Mesenchymal stem cell (in vitro differentiated cells and primary cell): ENCODE results near the gene DGKD.

Experiments
- DNase-seq: peaks from one replicate; pipeline ENCODE4 v3.0.0-alpha.2; 2013
- H2AFZ ChIP-seq: one replicate; pipeline ENCODE4 v1.6.1; 2013; ENCODE audit warnings: low read depth, mild to moderate bottlenecking, control low read depth, inconsistent platforms, low read length, moderate library complexity
- H2AK5ac ChIP-seq: 2 replicates; pipeline ENCODE4 v1.6.1; 2013; ENCODE audit warnings: low read length, moderate library complexity, mild to moderate bottlenecking, inconsistent platforms; ENCODE audit not compliant: severe bottlenecking
- H2BK120ac ChIP-seq: one replicate; pipeline ENCODE4 v1.6.1; 2013; ENCODE audit warnings: low read depth, mild to moderate bottlenecking, inconsistent platforms, low read length, moderate library complexity
- H2BK12ac ChIP-seq, 2 experiments: one replicate each; pipeline ENCODE4 v1.6.1; 2013; ENCODE audit warnings: inconsistent platforms in 2 of 2, low read length in 2 of 2, mild to moderate bottlenecking in 2 of 2, moderate library complexity in 2 of 2, control low read depth in 1 of 2
- H2BK15ac ChIP-seq: one replicate; pipeline ENCODE4 v1.6.1; 2013; ENCODE audit warnings: mild to moderate bottlenecking, low read depth, inconsistent platforms; ENCODE audit not compliant: poor library complexity, severe bottlenecking
- H2BK5ac ChIP-seq: 2 replicates; pipeline ENCODE4 v1.6.1; 2013; ENCODE audit warnings: low read depth, mild to moderate bottlenecking, low read length, control low read depth, inconsistent platforms; ENCODE audit not compliant: poor library complexity, severe bottlenecking
- H3K14ac ChIP-seq, 2 experiments: one replicate each; pipeline ENCODE4 v1.6.1; 2013; ENCODE audit warnings: inconsistent platforms in 2 of 2, low read length in 2 of 2, control low read depth in 1 of 2, mild to moderate bottlenecking in 1 of 2, moderate library complexity in 1 of 2
- H3K18ac ChIP-seq, 2 experiments: one replicate each; pipeline ENCODE4 v1.6.1; 2013; ENCODE audit warnings: inconsistent platforms in 2 of 2, low read length in 2 of 2, control low read depth in 1 of 2, low read depth in 1 of 2, mild to moderate bottlenecking in 1 of 2
- H3K23ac ChIP-seq, 2 experiments: one replicate each; pipeline ENCODE4 v1.6.1; 2013; ENCODE audit warnings: inconsistent platforms in 2 of 2, low read length in 2 of 2, mild to moderate bottlenecking in 2 of 2, moderate library complexity in 2 of 2, control low read depth in 1 of 2
- H3K27ac ChIP-seq: 2 replicates; pipeline ENCODE4 v1.5.1; 2013; ENCODE audit warnings: mild to moderate bottlenecking, moderate library complexity, low read length, control low read depth, inconsistent platforms; ENCODE audit not compliant: poor library complexity, severe bottlenecking
- H3K27me3 ChIP-seq, 2 experiments: 2 replicates each; pipeline versions ENCODE4 v1.6.1 to v1.7.0; 2013; ENCODE audit warnings: low read length in 2 of 2, mild to moderate bottlenecking in 2 of 2, moderate library complexity in 2 of 2, control low read depth in 1 of 2, inconsistent platforms in 1 of 2; ENCODE audit not compliant: control insufficient read depth in 1 of 2, insufficient read depth in 1 of 2
- H3K36me3 ChIP-seq, 2 experiments: 2 replicates each; pipeline versions ENCODE4 v1.6.1 to v1.7.0; 2013; ENCODE audit warnings: low read length in 2 of 2, control low read depth in 1 of 2, inconsistent platforms in 1 of 2, low read depth in 1 of 2, mild to moderate bottlenecking in 1 of 2; ENCODE audit not compliant: insufficient read depth in 2 of 2, control insufficient read depth in 1 of 2
- H3K4ac ChIP-seq, 2 experiments: one replicate each; pipeline ENCODE4 v1.6.1; 2013; ENCODE audit warnings: inconsistent platforms in 2 of 2, low read length in 2 of 2, mild to moderate bottlenecking in 2 of 2, moderate library complexity in 2 of 2, control low read depth in 1 of 2, low read depth in 1 of 2
- H3K4me1 ChIP-seq: 2 replicates; pipeline ENCODE4 v1.6.1; 2013; ENCODE audit warnings: low read depth, low read length, control low read depth; ENCODE audit not compliant: control insufficient read depth, insufficient read depth
- H3K4me2 ChIP-seq: 2 replicates; pipeline ENCODE4 v1.6.1; 2013; ENCODE audit warnings: low read length, mild to moderate bottlenecking, inconsistent platforms; ENCODE audit not compliant: poor library complexity, severe bottlenecking
- H3K4me3 ChIP-seq, 2 experiments: 2 replicates each; pipeline versions ENCODE4 v1.5.1 to v1.7.0; 2013; ENCODE audit warnings: low read length in 2 of 2, mild to moderate bottlenecking in 2 of 2, control low read depth in 1 of 2, low read depth in 1 of 2; ENCODE audit not compliant: insufficient read depth in 1 of 2
- H3K79me1 ChIP-seq: replicated peaks from 2 replicates; pipeline ENCODE4 v1.6.1; 2013; ENCODE audit warnings: mild to moderate bottlenecking, control low read depth, low read length, inconsistent platforms; ENCODE audit not compliant: poor library complexity, severe bottlenecking
- H3K9ac ChIP-seq: 2 replicates; pipeline ENCODE4 v1.7.0; 2013; ENCODE audit warnings: mild to moderate bottlenecking, low read length, moderate library complexity
- H3K9me3 ChIP-seq: 2 replicates; pipeline ENCODE4 v1.7.0; 2013; ENCODE audit warnings: mild to moderate bottlenecking, low read length; ENCODE audit not compliant: control insufficient read depth
- H4K8ac ChIP-seq: one replicate; pipeline ENCODE4 v1.6.1; 2013; ENCODE audit warnings: inconsistent platforms, mild to moderate bottlenecking, low read length, moderate library complexity
- H4K91ac ChIP-seq: one replicate; pipeline ENCODE4 v1.6.1; 2013; ENCODE audit warnings: mild to moderate bottlenecking, low read length, inconsistent platforms
- WGBS: methylation state at CpG from one replicate; pipeline ENCODE4 v1.1.7; 2013; ENCODE audit warnings: mixed read lengths; 5-methylcytosine and 5-hydroxymethylcytosine counted together

Gene DGKD

DNA sequence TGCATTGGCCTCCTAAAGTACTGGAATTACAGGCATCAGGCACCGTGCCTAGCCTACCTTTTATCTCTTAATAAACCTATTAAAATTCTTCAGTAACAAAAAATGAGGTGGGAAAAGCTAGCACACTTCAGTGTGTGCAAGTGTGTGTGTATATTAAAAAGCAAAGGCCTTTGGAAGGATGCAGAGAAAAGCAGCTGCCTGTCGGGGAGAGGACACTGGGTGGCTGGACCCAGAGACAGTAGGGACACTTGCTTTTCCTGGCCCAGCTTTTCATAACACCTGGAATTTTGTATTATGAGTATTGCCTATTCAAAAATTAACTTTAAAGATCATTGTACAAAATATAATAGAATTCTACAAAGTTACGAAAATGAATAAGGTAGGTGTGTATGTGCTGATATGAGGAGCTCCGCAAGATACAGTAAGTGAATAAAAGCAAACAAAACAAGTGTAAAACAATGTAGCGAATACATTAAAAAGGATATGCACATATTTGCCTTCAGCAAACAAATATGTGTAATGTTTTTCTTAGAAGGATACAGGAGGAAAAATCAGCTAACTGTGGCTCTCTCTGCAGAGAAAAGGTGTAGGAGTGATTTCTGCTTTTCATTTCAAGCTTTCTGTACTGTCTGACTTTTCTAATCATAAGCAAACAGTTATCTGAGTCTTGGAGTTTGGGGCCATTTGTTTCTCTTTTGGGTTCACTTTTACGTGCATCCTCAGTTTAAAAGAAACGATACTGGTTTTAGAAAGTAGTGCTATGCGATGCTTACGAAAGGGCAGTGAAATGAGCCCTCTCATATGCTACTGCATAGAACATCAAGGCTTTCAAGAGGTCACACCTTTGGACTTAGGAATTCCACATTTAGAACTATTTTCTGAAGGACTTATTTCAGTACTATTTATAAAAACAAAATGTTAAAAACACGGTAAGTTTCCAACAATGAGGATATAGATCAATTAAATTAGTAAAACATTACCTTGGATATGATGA, 141.5 kb downstream of the DGKD start:
- DNase-seq, result no peak
- H3K14ac ChIP-seq, result no peak overlapping the region
- H3K4me3 ChIP-seq, result no peak overlapping the region
- H3K9me3 ChIP-seq, result no peaks in the 10 kb centered on the region
- peaks cover 4% of the 10 kb centered on the region for H3K79me1 ChIP-seq
- H4K91ac ChIP-seq, result no peak overlapping the region
- H3K36me3 ChIP-seq, result peaks cover 20 to 95% of the 10 kb centered on the region in 2 experiments
- H3K27me3 ChIP-seq, result no peaks in the 10 kb centered on the region
- no peak overlapping the region for H2BK15ac ChIP-seq
- H3K4me1 ChIP-seq, result no peaks in the 10 kb centered on the region
- no peak overlapping the region for H2BK120ac ChIP-seq
- H3K18ac ChIP-seq, result no peak overlapping the region
- H2BK12ac ChIP-seq, result no peak overlapping the region
- H3K4me2 ChIP-seq, result no peak overlapping the region
- no peak overlapping the region for H3K27ac ChIP-seq
- H3K9ac ChIP-seq, result no peak overlapping the region
- no peak overlapping the region for H2BK5ac ChIP-seq
- H3K4ac ChIP-seq, result no peak overlapping the region
- no peak overlapping the region for H2AFZ ChIP-seq
- H2AK5ac ChIP-seq, result no peak overlapping the region
- H3K23ac ChIP-seq, result no peak overlapping the region
- H4K8ac ChIP-seq, result no peak overlapping the region
- 86% methylated on average over 5 of the region's 10 CpGs for WGBS

DNA sequence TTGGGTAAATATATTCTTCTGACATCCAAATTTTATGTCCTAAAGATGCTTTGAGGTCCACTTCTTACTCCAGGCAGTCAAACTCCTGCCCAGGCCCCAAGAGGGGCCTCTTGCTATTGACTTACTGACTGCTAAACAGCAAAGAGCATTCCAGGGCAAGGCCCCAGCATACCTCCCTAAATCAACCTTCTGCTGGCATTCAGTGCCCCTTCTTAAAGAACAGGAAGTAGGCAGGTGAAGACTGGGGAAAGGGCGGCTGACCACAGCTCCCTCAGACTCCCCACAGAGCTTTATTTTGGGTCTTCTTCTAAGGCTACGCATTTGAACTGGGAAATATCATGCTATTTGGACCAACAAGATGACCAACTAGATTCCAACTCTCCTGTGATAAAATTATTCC, 143.4 kb downstream of the DGKD start:
- no peak overlapping the region for H4K8ac ChIP-seq
- 100% methylated on average over 2 of the region's 2 CpGs for WGBS
- H4K91ac ChIP-seq, result no peak overlapping the region
- no peak overlapping the region for H3K4ac ChIP-seq
- no peak overlapping the region for H2AFZ ChIP-seq
- no peak overlapping the region for H3K4me2 ChIP-seq
- no peaks in the 10 kb centered on the region for H3K27me3 ChIP-seq
- no peak overlapping the region for H3K27ac ChIP-seq
- H3K23ac ChIP-seq, result no peak overlapping the region
- H3K79me1 ChIP-seq, result peaks cover 7% of the 10 kb centered on the region
- no peaks in the 10 kb centered on the region for H3K4me1 ChIP-seq
- no peak overlapping the region for H2BK12ac ChIP-seq
- peaks cover 4% of the 10 kb centered on the region for H3K9me3 ChIP-seq
- H2AK5ac ChIP-seq, result no peak overlapping the region
- no peak overlapping the region for H2BK15ac ChIP-seq
- no peak overlapping the region for H3K18ac ChIP-seq
- peaks cover 16 to 95% of the 10 kb centered on the region in 2 experiments for H3K36me3 ChIP-seq
- H2BK120ac ChIP-seq, result no peak overlapping the region
- no peak overlapping the region for H3K14ac ChIP-seq
- DNase-seq, result no peak
- H3K4me3 ChIP-seq, result no peak overlapping the region
- no peak overlapping the region for H2BK5ac ChIP-seq
- no peak overlapping the region for H3K9ac ChIP-seq

DNA sequence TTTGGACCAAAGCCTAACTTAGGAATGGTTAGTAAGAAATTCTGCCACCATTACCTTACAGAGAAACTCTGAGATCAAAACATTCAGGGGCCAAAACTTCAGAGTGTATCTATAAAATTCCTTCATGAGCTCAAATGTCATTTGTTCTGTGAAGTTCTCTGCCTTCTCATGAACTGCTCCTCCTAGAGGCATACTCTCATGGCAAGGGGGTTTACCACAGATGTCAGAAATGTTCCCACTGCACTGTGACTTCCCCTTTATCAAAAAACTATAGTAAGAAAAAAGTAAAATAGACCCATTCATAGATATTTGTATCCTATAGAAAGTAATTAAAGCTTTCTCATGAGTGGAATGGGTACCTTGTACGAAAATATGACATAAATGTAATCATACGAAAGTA, 143.8 kb downstream of the DGKD start:
- Histone ChIP-seq H3K14ac (no peak overlapping the region), H2BK15ac (no peak overlapping the region), H3K4me2 (no peak overlapping the region), H3K18ac (no peak overlapping the region), H2BK120ac (no peak overlapping the region), H3K4me3 (no peak overlapping the region), H3K79me1 (peaks cover 7% of the 10 kb centered on the region), H2AFZ (no peak overlapping the region), H3K27ac (no peak overlapping the region), H3K36me3 (peaks cover 14 to 95% of the 10 kb centered on the region in 2 experiments), H3K27me3 (no peaks in the 10 kb centered on the region), H3K4me1 (no peaks in the 10 kb centered on the region), H3K23ac (no peak overlapping the region), H3K9ac (no peak overlapping the region), H2BK12ac (no peak overlapping the region), H2BK5ac (no peak overlapping the region), H3K4ac (no peak overlapping the region), H3K9me3 (peaks cover 8% of the 10 kb centered on the region), H4K8ac (no peak overlapping the region), H4K91ac (no peak overlapping the region), H2AK5ac (no peak overlapping the region)
- no peak for DNase-seq
- no CpG with 5 or more reads among the region's 2 CpGs for WGBS

DNA sequence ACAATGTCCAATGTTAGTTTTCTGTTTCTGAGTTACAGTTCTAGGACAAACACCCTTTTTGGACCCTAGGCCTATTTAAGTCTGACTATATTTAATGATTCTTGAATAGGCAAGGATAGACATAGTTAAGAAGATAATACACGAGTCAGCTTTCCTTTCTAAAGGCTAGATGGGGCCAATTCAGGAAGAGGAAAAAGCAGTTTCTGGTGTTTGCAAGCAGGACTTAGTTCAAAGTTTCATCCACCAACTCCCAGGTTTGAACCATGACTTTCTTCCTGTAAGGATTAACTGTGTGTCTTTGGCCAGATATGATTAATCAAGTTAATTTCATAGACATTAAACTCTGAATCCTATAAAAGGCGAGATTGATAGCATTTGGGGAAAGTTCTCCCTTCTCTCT, 145.6 kb downstream of the DGKD start:
- Histone ChIP-seq H3K4me3 (no peak overlapping the region), H3K4me2 (no peak overlapping the region), H2BK15ac (no peak overlapping the region), H3K23ac (no peak overlapping the region), H3K9ac (no peak overlapping the region), H3K36me3 (peaks cover 11 to 91% of the 10 kb centered on the region in 2 experiments), H3K18ac (no peak overlapping the region), H3K27me3 (no peaks in the 10 kb centered on the region), H3K27ac (no peak overlapping the region), H3K4ac (no peak overlapping the region), H2AK5ac (no peak overlapping the region), H2BK12ac (no peak overlapping the region), H4K91ac (no peak overlapping the region), H3K79me1 (peaks cover 7% of the 10 kb centered on the region), H3K9me3 (peaks cover 25% of the 10 kb centered on the region), H3K14ac (no peak overlapping the region), H2BK5ac (no peak overlapping the region), H2BK120ac (no peak overlapping the region), H2AFZ (no peak overlapping the region), H4K8ac (no peak overlapping the region), H3K4me1 (no peaks in the 10 kb centered on the region)
- no peak for DNase-seq
- WGBS, result 97% methylated on average over 2 of the region's 2 CpGs
